Ascending aorta (tissue), 2 donors: Measurements from ENCODE around the gene C15orf39. TPM values are rescaled to one million over a fixed set of nuclear protein-coding genes. Genes with fewer than 3 reads are reported as not detected.

ENCODE experiments used
- DNase-seq, 2 donors: peaks; one replicate each; pipeline ENCODE4 v3.0.0-alpha.2; 2019; ENCODE audit warnings: low spot score in 2 of 2
- H3K27ac ChIP-seq, 2 donors: fragments of 200-600 bp; sonication (generic); one replicate each; pipeline ENCODE4 v1.5.1; 2016 to 2017; ENCODE audit warnings: mild to moderate bottlenecking in 1 of 2
- H3K27me3 ChIP-seq: fragments of 200-600 bp; sonication (generic); one replicate; pipeline ENCODE4 v1.5.1; 2017
- H3K36me3 ChIP-seq, 2 donors: fragments of 200-600 bp; sonication (generic); one replicate each; pipeline ENCODE4 v1.5.1; 2016
- H3K4me1 ChIP-seq, 2 donors: fragments of 200-600 bp; sonication (generic); one replicate each; pipeline ENCODE4 v1.5.1; 2016 to 2017; ENCODE audit warnings: mild to moderate bottlenecking in 1 of 2
- H3K4me3 ChIP-seq, 2 donors: fragments of 200-600 bp; sonication (generic); one replicate each; pipeline ENCODE4 v1.5.1; 2016 to 2017; ENCODE audit warnings: mild to moderate bottlenecking in 1 of 2
- H3K9me3 ChIP-seq, 2 donors: fragments of 200-600 bp; sonication (generic); one replicate each; pipeline ENCODE4 v1.5.1; 2016
- intact Hi-C: fragments of 100-400 bp; cut with DNase I; formaldehyde crosslinking; loops from one replicate; pipeline ENCODE4 v1.15.1; 2023
- total RNA-seq: library from RNA; depleted of rRNA; stranded (reverse); fragments of >200 nt; gene quantifications from one replicate; pipeline ENCODE4 v1.1.0, GENCODE V29; 2016
- TF ChIP-seq, protein P1 (sequence below), 3 experiments: fragments of 200-600 bp in 2 of 3; fragments of 450-650 bp in 1 of 3; sonication (generic) in 2 of 3; IDR thresholded peaks; one replicate each; pipeline ENCODE4 v1.5.1; 2016 to 2019; ENCODE audit warnings: antibody characterized with exemption in 3 of 3, mild to moderate bottlenecking in 1 of 3, moderate library complexity in 1 of 3

The C15orf39 gene
- total RNA-seq, 1 donor from 2014 or later: 30.8 TPM

- Histone ChIP-seq H3K4me3 (no peak overlapping the region), H3K36me3 (no peaks in the 10 kb centered on the region), H3K27ac (no peak overlapping the region), H3K27me3 (no peaks in the 10 kb centered on the region), H3K9me3 (no peaks in the 10 kb centered on the region), H3K4me1 (peaks cover 21 to 40% of the 10 kb centered on the region in 2 donors)
- intact Hi-C loops: loop anchor here (5.0 to 10.0 kb wide), 2 partner anchors 48 to 254 kb away; partner anchors contain the start of gene SIN3A
- TF ChIP-seq, protein P1, sequence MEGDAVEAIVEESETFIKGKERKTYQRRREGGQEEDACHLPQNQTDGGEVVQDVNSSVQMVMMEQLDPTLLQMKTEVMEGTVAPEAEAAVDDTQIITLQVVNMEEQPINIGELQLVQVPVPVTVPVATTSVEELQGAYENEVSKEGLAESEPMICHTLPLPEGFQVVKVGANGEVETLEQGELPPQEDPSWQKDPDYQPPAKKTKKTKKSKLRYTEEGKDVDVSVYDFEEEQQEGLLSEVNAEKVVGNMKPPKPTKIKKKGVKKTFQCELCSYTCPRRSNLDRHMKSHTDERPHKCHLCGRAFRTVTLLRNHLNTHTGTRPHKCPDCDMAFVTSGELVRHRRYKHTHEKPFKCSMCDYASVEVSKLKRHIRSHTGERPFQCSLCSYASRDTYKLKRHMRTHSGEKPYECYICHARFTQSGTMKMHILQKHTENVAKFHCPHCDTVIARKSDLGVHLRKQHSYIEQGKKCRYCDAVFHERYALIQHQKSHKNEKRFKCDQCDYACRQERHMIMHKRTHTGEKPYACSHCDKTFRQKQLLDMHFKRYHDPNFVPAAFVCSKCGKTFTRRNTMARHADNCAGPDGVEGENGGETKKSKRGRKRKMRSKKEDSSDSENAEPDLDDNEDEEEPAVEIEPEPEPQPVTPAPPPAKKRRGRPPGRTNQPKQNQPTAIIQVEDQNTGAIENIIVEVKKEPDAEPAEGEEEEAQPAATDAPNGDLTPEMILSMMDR (IDR thresholded peaks at IDR 0.05): no peak
- no peak for DNase-seq
Measured at GRCh38 chr15:75200391-75200764, 1.3 kb upstream of the C15orf39 start.

- H3K27me3 ChIP-seq: no peaks in the 10 kb centered on the region
- peaks cover under 1 to 1% of the 10 kb centered on the region in 2 donors for H3K36me3 ChIP-seq
- TF ChIP-seq, protein P1 (IDR thresholded peaks at IDR 0.05): no peak
- peaks cover 17 to 34% of the 10 kb centered on the region in 2 donors for H3K4me1 ChIP-seq
- H3K27ac ChIP-seq: peak overlapping the region; percentile 96 to 98
- no peak for DNase-seq
- peak overlapping the region; percentile 87 to 96 for H3K4me3 ChIP-seq
- H3K9me3 ChIP-seq: no peaks in the 10 kb centered on the region
- intact Hi-C loops: loop anchor here (5.0 to 10.0 kb wide), 2 partner anchors 49 to 254 kb away; partner anchors contain the start of gene SIN3A
Measured at GRCh38 chr15:75200765-75201615, 692 bp upstream of the C15orf39 start.

GRCh38 chr15:75202251-75203016 is 752 bp downstream of the C15orf39 start:
- peaks cover 17 to 33% of the 10 kb centered on the region in 2 donors for H3K4me1 ChIP-seq
- H3K4me3 ChIP-seq: peak overlapping the region; percentile 87 to 96
- TF ChIP-seq, protein P1 (IDR thresholded peaks at IDR 0.05): peak; percentile 11 to 26 (median 14)
- peak; percentile 58 to 88 for DNase-seq
- H3K27ac ChIP-seq: peak overlapping the region; percentile 96 to 98
- H3K9me3 ChIP-seq: no peaks in the 10 kb centered on the region
- intact Hi-C loops: loop anchor here (1.0 to 10.0 kb wide), 5 partner anchors 24 to 252 kb away; partner anchors contain the start of genes PPCDC, RPP25 and SIN3A
- H3K27me3 ChIP-seq: no peaks in the 10 kb centered on the region
- peaks cover 15 to 16% of the 10 kb centered on the region in 2 donors for H3K36me3 ChIP-seq

DNA sequence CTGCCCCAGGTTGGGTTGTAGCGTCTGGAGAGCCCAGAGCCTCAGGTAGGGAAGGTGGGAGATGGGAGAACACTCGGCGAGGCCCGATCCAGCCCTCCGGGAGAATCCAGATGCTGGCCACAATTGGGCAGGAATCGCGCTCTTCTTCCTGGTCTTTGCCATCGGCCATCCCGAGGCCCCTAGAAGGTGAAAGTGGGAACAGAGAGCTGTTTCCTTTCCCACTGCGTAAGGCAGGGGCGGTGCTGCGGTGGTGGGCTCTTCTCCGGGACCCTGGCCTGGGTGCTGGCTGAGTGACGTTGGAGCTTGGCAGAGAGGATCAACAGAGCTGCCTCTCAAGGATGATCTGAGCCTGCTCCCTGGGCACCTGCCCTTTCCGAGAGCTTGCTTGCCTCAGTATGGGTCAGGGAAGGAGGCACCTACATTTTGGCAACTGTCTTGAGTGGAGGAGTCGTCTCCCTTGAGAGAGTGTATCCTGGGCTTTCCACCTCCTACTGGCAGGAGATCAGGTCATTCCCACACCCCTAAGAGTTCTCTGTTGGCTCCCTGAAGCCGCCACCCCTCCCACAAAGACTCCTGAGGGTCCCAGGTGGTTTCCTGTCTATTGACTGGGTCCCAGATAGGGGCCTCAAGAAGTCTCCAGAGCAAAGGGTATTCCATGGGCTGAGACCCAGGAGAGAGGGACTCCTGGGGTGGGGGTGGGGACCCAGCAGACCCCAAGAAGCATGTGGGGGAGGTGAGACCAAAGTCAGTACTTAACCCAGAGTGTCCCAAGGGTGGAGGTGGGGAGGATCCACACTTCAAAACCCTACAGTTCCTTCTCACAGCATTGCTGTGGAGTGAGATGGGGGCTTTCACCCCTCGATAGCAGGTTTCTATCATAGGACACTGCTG is 1.6 kb downstream of the C15orf39 start:
- H3K4me3 ChIP-seq: peak overlapping the region; percentile 87 to 96
- peaks cover 25 to 42% of the 10 kb centered on the region in 2 donors for H3K4me1 ChIP-seq
- DNase-seq: no peak
- TF ChIP-seq, protein P1 (IDR thresholded peaks at IDR 0.05): no peak
- no peaks in the 10 kb centered on the region for H3K27me3 ChIP-seq
- no peaks in the 10 kb centered on the region for H3K9me3 ChIP-seq
- intact Hi-C loops: loop anchor here (2.0 to 10.0 kb wide), 4 partner anchors 24 to 252 kb away; partner anchors contain the start of genes RPP25 and SIN3A
- peak overlapping the region; percentile 96 to 98 for H3K27ac ChIP-seq
- peaks cover 24% of the 10 kb centered on the region in 2 donors for H3K36me3 ChIP-seq

DNA sequence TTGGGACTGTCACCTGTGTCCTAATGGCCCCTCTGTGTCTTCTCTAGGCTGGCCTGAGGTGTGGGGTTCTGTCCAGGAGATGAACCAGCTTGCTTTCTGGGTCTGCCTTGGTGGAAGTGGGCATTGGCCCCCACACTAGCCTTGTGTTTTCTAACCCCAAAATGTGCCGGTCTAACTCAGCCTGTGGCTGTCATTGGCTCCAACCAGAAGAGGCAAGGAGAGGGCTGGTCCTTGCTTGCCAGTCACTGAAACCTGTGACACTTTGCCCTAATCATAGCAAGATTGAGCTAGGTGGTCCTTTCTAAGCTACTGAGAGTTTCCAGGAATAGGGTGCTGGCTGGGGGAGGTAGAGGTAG is 2.2 kb downstream of the C15orf39 start:
- H3K4me3 ChIP-seq: peak overlapping the region; percentile 87 to 96
- intact Hi-C loops: loop anchor here (1.0 to 10.0 kb wide), 6 partner anchors 25 to 251 kb away; partner anchors contain the start of genes RPP25 and SIN3A

More for the DNA sequence above, 2.2 kb downstream of the C15orf39 start:
- H3K27me3 ChIP-seq: no peaks in the 10 kb centered on the region
- peaks cover 30 to 48% of the 10 kb centered on the region in 2 donors for H3K4me1 ChIP-seq
- H3K27ac ChIP-seq: peak overlapping the region; percentile 96 to 98
- TF ChIP-seq, protein P1 (IDR thresholded peaks at IDR 0.05): no peak
- H3K36me3 ChIP-seq: peaks cover 30% of the 10 kb centered on the region in 2 donors
- no peak for DNase-seq
- H3K9me3 ChIP-seq: no peaks in the 10 kb centered on the region
